ENCODE measurements around the gene RBBP4.

Gene RBBP4

DNA sequence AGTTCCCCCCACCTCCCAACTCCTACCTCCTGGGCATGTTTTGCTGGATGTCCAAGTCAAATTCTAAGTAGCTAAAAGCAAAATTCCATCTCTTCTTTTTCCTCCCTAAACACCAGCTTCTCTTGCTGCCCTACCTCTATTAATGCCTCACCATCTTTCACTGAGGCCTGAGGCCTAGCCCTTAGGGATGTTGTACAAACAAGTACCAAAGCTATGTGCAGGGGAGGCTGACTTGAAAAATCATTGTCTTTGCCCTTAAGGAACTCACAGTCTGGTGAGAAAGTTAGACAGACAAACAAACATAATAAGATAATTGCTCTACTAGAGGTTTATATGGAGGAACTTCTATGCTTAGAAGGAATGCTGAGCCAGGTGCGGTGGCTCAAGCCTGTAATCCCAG is 76.9 kb downstream of the RBBP4 start:
- no peak for DNase-seq

- DNase-seq, result no peak
These were observed 77.5 kb downstream of the RBBP4 start for GRCh38 chr1:32728413-32729077.

GRCh38 chr1:32729254-32730046 is 78.4 kb downstream of the RBBP4 start:
- DNase-seq, result no peak

DNA sequence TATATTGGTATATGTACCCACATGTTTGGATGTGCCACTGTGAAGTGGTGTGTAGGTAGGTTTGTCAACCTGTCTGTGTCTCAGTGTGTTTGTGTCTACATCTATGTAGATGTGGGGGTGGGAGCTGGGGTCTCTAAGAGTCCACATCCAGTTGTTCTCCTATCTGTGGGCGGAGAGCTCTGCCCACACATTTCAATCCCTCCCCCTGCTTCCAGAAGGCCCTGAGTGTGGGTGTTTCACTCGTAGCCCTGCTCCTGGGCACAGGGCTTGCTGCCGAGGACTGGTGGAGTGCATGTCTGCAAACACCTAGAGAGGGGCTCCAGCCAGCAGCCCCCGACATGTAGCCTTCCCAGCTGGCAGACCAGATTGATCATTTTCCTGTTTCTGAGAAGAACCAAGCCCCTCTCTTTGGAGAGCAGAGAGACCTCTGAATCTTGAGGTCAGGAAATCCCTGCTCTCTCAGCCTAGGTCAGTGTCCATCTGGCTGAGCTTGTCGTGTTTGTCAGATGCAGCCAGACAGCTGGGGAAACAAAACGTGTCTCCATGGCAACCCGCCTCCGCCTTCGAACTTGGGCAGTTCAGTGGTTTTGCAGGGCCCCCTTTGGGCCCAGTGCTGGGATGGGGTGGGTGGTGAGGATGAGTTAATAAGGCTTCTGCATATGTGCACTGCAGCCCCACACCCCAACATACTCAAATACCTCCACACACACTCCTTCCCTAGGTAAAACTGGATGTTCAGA is 82.7 kb downstream of the RBBP4 start:
- DNase-seq, result no peak

All from CD4-positive, alpha-beta T cell treated with Interleukin-4 for 4 hours (primary cell).